ENCODE data around the gene CLCN7. TPM values are rescaled to one million over a fixed set of nuclear protein-coding genes. Genes with fewer than 3 reads are reported as not detected.

Gene CLCN7
- total RNA-seq, 1 experiment from 2014 or later = 64.0 TPM

DNA sequence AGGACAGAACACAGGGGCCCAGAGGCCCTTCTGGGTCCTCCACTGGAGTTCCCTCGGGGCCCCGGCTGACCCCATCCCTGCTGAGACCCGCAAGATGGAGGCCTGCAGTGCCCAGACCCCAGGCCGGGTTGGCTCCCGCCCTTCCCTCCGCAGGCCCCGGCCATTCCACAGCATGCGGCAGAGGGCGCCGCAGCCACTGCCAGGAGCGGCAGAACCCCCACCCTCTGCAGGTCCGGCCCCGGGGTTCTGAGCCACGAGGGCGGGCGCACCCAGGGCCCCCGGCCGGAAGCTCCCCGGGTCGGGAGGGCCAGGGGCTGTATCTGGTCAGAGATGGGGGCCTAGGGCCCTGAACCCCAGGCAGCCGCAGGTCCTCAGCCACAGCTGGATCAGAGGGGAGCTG is 46.3 kb downstream of the CLCN7 start:
- H4K20me1 ChIP-seq (ENCODE audit: insufficient read depth) = no peaks in the 10 kb centered on the region
- H3K9ac ChIP-seq (ENCODE audit: low read length) = peak overlapping the region; percentile 13
- no peaks in the 10 kb centered on the region for H3K27me3 ChIP-seq (ENCODE audit: insufficient read depth, low read length)
- DNase-seq (ENCODE audit: low read depth, low spot score) = no peak
- H3K27ac ChIP-seq (ENCODE audit: low read depth, low read length) = no peak overlapping the region; the same call in 1 of the 2 replicates
- ChIA-PET POLR2A (interaction anchor here (0.6 kb wide), 1 partner anchor 182 kb away, joined by 3 read pairs; no protein-coding TSS in a partner anchor), RAD21 (ENCODE audit: low non-redundant PET in 1 of 2, low total read pairs in 2 of 2, uncharacterized antibody in 2 of 2, unreplicated experiment in 2 of 2) (no interaction called here), CTCF (no interaction called here)
- no peak overlapping the region for H2AFZ ChIP-seq (ENCODE audit: low read depth, low read length, poor library complexity, severe bottlenecking)
- peak overlapping the region; percentile 26; the same call in 1 of the 2 replicates for H3K4me2 ChIP-seq (ENCODE audit: low read length)
- peaks cover 0 to 12% of the 10 kb centered on the region in 2 experiments; a peak in 2 of 4 replicates for H3K4me1 ChIP-seq (ENCODE audit: control insufficient read depth in 1 of 2, insufficient read depth in 2 of 2, low read length in 2 of 2)
- H3K36me3 ChIP-seq (ENCODE audit: control insufficient read depth in 1 of 2, insufficient read depth in 2 of 2, low read length in 2 of 2) = no peaks in the 10 kb centered on the region
- H3K9me3 ChIP-seq (ENCODE audit: control insufficient read depth in 1 of 2, insufficient read depth in 1 of 2, low read depth in 1 of 2, low read length in 2 of 2) = no peaks in the 10 kb centered on the region
- intact Hi-C loops (cut with micrococcal nuclease) = no loop called here
- no peak overlapping the region for H3K4me3 ChIP-seq (replicated peaks in 1 of 2; ENCODE audit: low read depth in 1 of 2, low read length in 2 of 2)
- TF ChIP-seq RAD21 (IDR thresholded peaks at IDR 0.05; ENCODE audit: low read depth) = peak; percentile 70
- TF ChIP-seq, protein P1, sequence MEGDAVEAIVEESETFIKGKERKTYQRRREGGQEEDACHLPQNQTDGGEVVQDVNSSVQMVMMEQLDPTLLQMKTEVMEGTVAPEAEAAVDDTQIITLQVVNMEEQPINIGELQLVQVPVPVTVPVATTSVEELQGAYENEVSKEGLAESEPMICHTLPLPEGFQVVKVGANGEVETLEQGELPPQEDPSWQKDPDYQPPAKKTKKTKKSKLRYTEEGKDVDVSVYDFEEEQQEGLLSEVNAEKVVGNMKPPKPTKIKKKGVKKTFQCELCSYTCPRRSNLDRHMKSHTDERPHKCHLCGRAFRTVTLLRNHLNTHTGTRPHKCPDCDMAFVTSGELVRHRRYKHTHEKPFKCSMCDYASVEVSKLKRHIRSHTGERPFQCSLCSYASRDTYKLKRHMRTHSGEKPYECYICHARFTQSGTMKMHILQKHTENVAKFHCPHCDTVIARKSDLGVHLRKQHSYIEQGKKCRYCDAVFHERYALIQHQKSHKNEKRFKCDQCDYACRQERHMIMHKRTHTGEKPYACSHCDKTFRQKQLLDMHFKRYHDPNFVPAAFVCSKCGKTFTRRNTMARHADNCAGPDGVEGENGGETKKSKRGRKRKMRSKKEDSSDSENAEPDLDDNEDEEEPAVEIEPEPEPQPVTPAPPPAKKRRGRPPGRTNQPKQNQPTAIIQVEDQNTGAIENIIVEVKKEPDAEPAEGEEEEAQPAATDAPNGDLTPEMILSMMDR (IDR thresholded peaks at IDR 0.05 in 2 of 3, conservative IDR thresholded peaks at IDR 0.05 in 1 of 3; ENCODE audit: borderline replicate concordance in 1 of 3, insufficient read depth in 1 of 3, low read depth in 2 of 3, low read length in 2 of 3) = peak; percentile 57 to 59 (median 58); a peak in 5 of 6 replicates
- TF ChIP-seq, protein P2, sequence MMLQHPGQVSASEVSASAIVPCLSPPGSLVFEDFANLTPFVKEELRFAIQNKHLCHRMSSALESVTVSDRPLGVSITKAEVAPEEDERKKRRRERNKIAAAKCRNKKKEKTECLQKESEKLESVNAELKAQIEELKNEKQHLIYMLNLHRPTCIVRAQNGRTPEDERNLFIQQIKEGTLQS (IDR thresholded peaks at IDR 0.05) = no peak
- TF ChIP-seq SIN3A (IDR thresholded peaks at IDR 0.05; ENCODE audit: low read depth) = no peak
- ATAC-seq = peak; percentile 89
- H3K9me2 ChIP-seq (ENCODE audit: insufficient read depth) = no peaks in the 10 kb centered on the region
- no TSS peak for BruUV-seq (replicated peaks)
- no peaks in the 10 kb centered on the region for H3K79me2 ChIP-seq (ENCODE audit: insufficient read depth, low read length)
